Adrenal gland (tissue), 12 donors: ENCODE results near the gene ERICH2. TPM values are rescaled to one million over a fixed set of nuclear protein-coding genes. Genes with fewer than 3 reads are reported as not detected.

ENCODE experiments used
- DNase-seq, 7 donors: peaks; one replicate each; pipeline ENCODE4 v3.0.0-alpha.2; 2019 to 2020
- H3K27ac ChIP-seq, 5 donors: fragments of 200-600 bp; sonication (generic) in 4 of 5; 1 replicate in 3 of 5; 2 replicates in 2 of 5; pipeline versions ENCODE4 v1.5.1 to v1.8.0; 2016 to 2020; ENCODE audit warnings: mild to moderate bottlenecking in 1 of 5
- H3K27me3 ChIP-seq: fragments of 200-600 bp; 2 replicates; pipeline ENCODE4 v1.8.0; 2021
- H3K36me3 ChIP-seq, 2 donors: fragments of 200-600 bp; replicated peaks in 1 of 2; 1 replicate in 1 of 2; 2 replicates in 1 of 2; pipeline versions ENCODE4 v1.5.1 to v1.8.0; 2018 to 2022
- H3K4me1 ChIP-seq, 2 donors: fragments of 200-600 bp; replicated peaks in 1 of 2; 1 replicate in 1 of 2; 2 replicates in 1 of 2; pipeline versions ENCODE4 v1.5.1 to v1.8.0; 2018 to 2021
- H3K4me3 ChIP-seq, 4 donors: fragments of 200-600 bp; sonication (generic) in 3 of 4; one replicate each; pipeline ENCODE4 v1.5.1; 2016 to 2018
- H3K9me3 ChIP-seq, 3 donors: fragments of 200-600 bp; sonication (generic) in 1 of 3; replicated peaks in 1 of 3; 1 replicate in 2 of 3; 2 replicates in 1 of 3; pipeline versions ENCODE4 v1.5.1 to v1.8.0; 2016 to 2021
- POLR2A ChIP-seq, 2 donors: fragments of 450-650 bp; IDR thresholded peaks; one replicate each; pipeline ENCODE4 v1.6.1; 2017; ENCODE audit warnings: antibody characterized with exemption in 2 of 2, mild to moderate bottlenecking in 2 of 2, moderate library complexity in 1 of 2
- WGBS, 4 donors: extraction: QIAGEN DNeasy Blood & Tissue Kit in 2 of 4; methylation state at CpG; one replicate each; pipeline versions ENCODE4 v1.1.5 to v1.1.7; 2013 to 2017; 5-methylcytosine and 5-hydroxymethylcytosine counted together
- intact Hi-C, 2 donors: fragments of 100-400 bp; cut with DNase I; formaldehyde crosslinking; loops; one replicate each; pipeline versions ENCODE4 v1.14.1 to v1.15.0; 2022 to 2023
- polyA plus RNA-seq, 3 donors: library from polyadenylated mRNA; stranded (reverse); fragments of 200-250 nt in 2 of 3; fragments of 350-450 nt in 1 of 3; fragmentation: Illumina TruSeq in 1 of 3; extraction: RNeasy Lipid Tissue Mini Kit (QIAGEN cat#74804) in 1 of 3; gene quantifications; one replicate each; pipeline ENCODE4 v1.2.3, GENCODE V29; 2013 to 2014
- small RNA-seq, 2 donors: library from RNA; depleted of rRNA; stranded (forward); fragments of <200 nt; gene quantifications; one replicate each; pipeline ENCODE3, GENCODE V24; 2016
- total RNA-seq, 9 donors: library from RNA; depleted of rRNA in 4 of 9; stranded (reverse); fragments of >200 nt in 4 of 9; fragments of 120-200 nt in 1 of 9; fragmentation: NEBNext Ultra II Directional in 1 of 9; extraction: Animal tissue kit (Norgen Biotek cat#: 25700) in 1 of 9; gene quantifications; one replicate each; pipeline versions ENCODE4 v1.1.0 to v1.2.4, GENCODE V29; 2013 to 2023
- TF ChIP-seq, protein P1 (sequence below), 6 experiments: fragments of 450-650 bp in 4 of 6; fragments of 200-600 bp in 2 of 6; sonication (generic) in 1 of 6; IDR thresholded peaks; 1 replicate in 5 of 6; 2 replicates in 1 of 6; pipeline versions ENCODE4 v1.5.1 to v1.8.0; 2016 to 2021; ENCODE audit warnings: antibody characterized with exemption in 6 of 6, mild to moderate bottlenecking in 2 of 6, moderate library complexity in 1 of 6
- donor health status: healthy with polysubstance abuse.
- donor health status: Bipolar disorder and iron deficiency.
- donor health status: DM: yes; HTN: yes; CAD: no.
- donor health status: DM: no; HTN: no; CAD: no.
- donor health status: DM: no; HTN: no; CAD: no.
- donor health status: DM: yes; HTN: yes; CAD: no.

ERICH2 gene
- total and polyA plus RNA-seq, 12 donors = 0.39 to 1.7 (median 0.97) TPM; not detected in 6

DNA sequence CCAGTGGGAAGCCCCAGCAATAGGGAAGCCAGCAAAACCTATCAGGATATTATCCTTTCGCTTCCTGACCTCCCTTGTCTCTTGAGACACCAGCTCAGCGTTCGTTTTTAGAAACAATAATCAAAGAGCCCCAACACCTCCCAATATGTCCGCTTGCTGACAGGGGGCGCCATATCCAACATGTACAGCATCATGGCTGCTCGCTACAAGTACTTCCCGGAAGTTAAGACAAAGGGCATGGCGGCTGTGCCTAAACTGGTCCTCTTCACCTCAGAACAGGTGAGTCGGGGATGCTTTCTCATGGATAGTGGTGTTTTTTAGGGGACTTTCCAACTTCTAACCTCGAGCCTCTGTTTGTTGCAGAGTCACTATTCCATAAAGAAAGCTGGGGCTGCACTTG is 75.2 kb downstream of the ERICH2 start:
- no peak overlapping the region for H3K4me3 ChIP-seq
- DNase-seq = no peak
- H3K27me3 ChIP-seq = no peaks in the 10 kb centered on the region
- no peaks in the 10 kb centered on the region for H3K36me3 ChIP-seq
- no peaks in the 10 kb centered on the region for H3K4me1 ChIP-seq
- whole genome bisulfite sequencing, 4 donors = 83 to 90% (median 89%) methylated on average over 10 of the region's 10 CpGs
- no peak for TF ChIP-seq POLR2A (IDR thresholded peaks at IDR 0.05)
- TF ChIP-seq, protein P1, sequence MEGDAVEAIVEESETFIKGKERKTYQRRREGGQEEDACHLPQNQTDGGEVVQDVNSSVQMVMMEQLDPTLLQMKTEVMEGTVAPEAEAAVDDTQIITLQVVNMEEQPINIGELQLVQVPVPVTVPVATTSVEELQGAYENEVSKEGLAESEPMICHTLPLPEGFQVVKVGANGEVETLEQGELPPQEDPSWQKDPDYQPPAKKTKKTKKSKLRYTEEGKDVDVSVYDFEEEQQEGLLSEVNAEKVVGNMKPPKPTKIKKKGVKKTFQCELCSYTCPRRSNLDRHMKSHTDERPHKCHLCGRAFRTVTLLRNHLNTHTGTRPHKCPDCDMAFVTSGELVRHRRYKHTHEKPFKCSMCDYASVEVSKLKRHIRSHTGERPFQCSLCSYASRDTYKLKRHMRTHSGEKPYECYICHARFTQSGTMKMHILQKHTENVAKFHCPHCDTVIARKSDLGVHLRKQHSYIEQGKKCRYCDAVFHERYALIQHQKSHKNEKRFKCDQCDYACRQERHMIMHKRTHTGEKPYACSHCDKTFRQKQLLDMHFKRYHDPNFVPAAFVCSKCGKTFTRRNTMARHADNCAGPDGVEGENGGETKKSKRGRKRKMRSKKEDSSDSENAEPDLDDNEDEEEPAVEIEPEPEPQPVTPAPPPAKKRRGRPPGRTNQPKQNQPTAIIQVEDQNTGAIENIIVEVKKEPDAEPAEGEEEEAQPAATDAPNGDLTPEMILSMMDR (IDR thresholded peaks at IDR 0.05) = no peak
- no peaks in the 10 kb centered on the region for H3K9me3 ChIP-seq
- no peak overlapping the region for H3K27ac ChIP-seq
- intact Hi-C loops = no loop called here

DNA sequence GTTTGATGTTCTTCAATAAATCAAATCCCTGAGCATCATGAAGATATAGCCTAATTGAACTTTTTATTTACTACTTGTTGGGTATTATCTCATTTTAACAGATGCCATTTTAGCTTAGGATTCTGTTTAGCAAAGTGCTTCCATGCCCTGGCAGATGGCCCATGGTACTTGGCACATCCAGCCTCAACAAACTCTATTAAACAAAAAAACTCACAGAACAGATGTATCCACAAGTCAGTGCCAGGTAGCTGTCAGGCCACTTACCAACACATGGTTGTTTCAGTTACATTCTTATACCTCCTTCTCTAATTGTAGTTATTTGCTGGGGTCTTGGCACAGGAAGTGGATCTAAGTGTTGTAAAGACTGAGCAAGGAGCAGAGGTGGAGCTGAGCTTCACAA is 76.1 kb downstream of the ERICH2 start:
- intact Hi-C loops = no loop called here
- DNase-seq = no peak
- Histone ChIP-seq H3K4me3 (no peak overlapping the region), H3K9me3 (no peaks in the 10 kb centered on the region), H3K36me3 (no peaks in the 10 kb centered on the region), H3K27me3 (no peaks in the 10 kb centered on the region), H3K4me1 (no peaks in the 10 kb centered on the region), H3K27ac (no peak overlapping the region)
- no peak for TF ChIP-seq POLR2A (IDR thresholded peaks at IDR 0.05)
- TF ChIP-seq, protein P1 (IDR thresholded peaks at IDR 0.05) = no peak

DNA sequence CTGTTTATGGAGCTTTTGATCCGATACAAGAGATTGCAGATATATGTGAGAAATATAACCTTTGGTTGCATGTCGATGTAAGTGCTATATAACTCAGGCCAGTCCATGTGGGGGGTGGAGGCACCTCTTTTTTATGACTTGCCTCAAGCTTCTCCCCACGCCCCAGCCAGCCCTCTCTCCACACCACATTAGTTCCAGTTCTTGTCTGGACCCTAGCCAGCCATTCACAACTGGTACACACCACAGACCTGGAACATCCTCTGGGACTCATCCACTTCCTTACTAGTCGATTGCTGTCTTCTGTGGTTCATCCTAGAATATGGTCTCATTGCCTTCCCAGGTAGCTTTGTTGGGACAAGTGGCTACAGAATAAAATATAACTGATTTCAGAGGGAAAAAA is 77.5 kb downstream of the ERICH2 start:
- intact Hi-C loops = no loop called here
- no peaks in the 10 kb centered on the region for H3K27me3 ChIP-seq
- TF ChIP-seq POLR2A (IDR thresholded peaks at IDR 0.05) = no peak
- TF ChIP-seq, protein P1 (IDR thresholded peaks at IDR 0.05) = no peak

More for the DNA sequence above, 77.5 kb downstream of the ERICH2 start:
- WGBS, 4 donors = 84 to 89% (median 86%) methylated on average over 4 of the region's 4 CpGs
- no peak for DNase-seq
- no peaks in the 10 kb centered on the region for H3K36me3 ChIP-seq
- H3K4me1 ChIP-seq = no peaks in the 10 kb centered on the region
- H3K4me3 ChIP-seq = no peak overlapping the region
- H3K9me3 ChIP-seq = no peaks in the 10 kb centered on the region
- no peak overlapping the region for H3K27ac ChIP-seq

Small RNA genes lying within 50 kb of the gene (small RNA-seq; reads per million reads assigned to genes)
- 0 reads per million in 2 donors for gene RF00019

Other genes with a start within 250 kb of the ERICH2 start
- 1 to 10 TPM in 8 of 9 donors, under 1 TPM in 1; 0.87 to 9.2 (median 3.9) TPM for gene SP5, start 55.0 kb upstream of the ERICH2 start, total RNA-seq
- gene SP5, start 55.0 kb upstream of the ERICH2 start, polyA plus RNA-seq = 1 to 10 TPM in 1 of 3 donors, under 1 TPM in 2; 0.16 to 1.3 (median 0.88) TPM
- 10 to 100 TPM in 1 of 9 donors, 1 to 10 TPM in 8; 1.5 to 13.5 (median 6.3) TPM for gene GAD1, start 46.5 kb downstream of the ERICH2 start, total RNA-seq
- gene GAD1, start 46.5 kb downstream of the ERICH2 start, polyA plus RNA-seq = 10 to 100 TPM in 1 of 3 donors, 1 to 10 TPM in 2; 2.0 to 18.3 (median 9.9) TPM
- 100 to 1,000 TPM in 2 of 9 donors, 10 to 100 TPM in 7; 47.1 to 138 (median 87.9) TPM for gene GORASP2, start 158.9 kb downstream of the ERICH2 start, total RNA-seq
- 100 to 1,000 TPM in 1 of 3 donors, 10 to 100 TPM in 2; 25.6 to 201 (median 30.2) TPM for gene GORASP2, start 158.9 kb downstream of the ERICH2 start, polyA plus RNA-seq